Thoracic aorta (tissue), 2 donors: ENCODE data around the gene GLRA3. TPM values are rescaled to one million over a fixed set of nuclear protein-coding genes. Genes with fewer than 3 reads are reported as not detected.

ENCODE experiments used
- ATAC-seq: fragments of 150-250 bp; one replicate; pipeline ENCODE4 v1.8.0; 2017; ENCODE audit warnings: low read depth; ENCODE audit not compliant: insufficient number of reproducible peaks, low FRiP score
- DNase-seq: peaks from one replicate; pipeline ENCODE4 v3.0.0-alpha.2; 2020; ENCODE audit warnings: low spot score
- H3K27ac ChIP-seq, 2 donors: fragments of 200-600 bp; sonication (generic); 1 replicate in 1 of 2; 2 replicates in 1 of 2; pipeline ENCODE4 v1.5.1; 2016; ENCODE audit warnings: mild to moderate bottlenecking in 2 of 2, moderate library complexity in 2 of 2
- H3K27me3 ChIP-seq: fragments of 200-600 bp; sonication (generic); replicated peaks from 2 replicates; pipeline ENCODE4 v1.6.0; 2016; ENCODE audit warnings: mild to moderate bottlenecking; ENCODE audit not compliant: insufficient read depth
- H3K36me3 ChIP-seq: fragments of 200-600 bp; sonication (generic); one replicate; pipeline ENCODE4 v1.5.1; 2016
- H3K4me1 ChIP-seq, 2 donors: fragments of 200-600 bp; sonication (generic); 1 replicate in 1 of 2; 2 replicates in 1 of 2; pipeline versions ENCODE4 v1.5.1 to v1.6.0; 2016; ENCODE audit warnings: low read depth in 2 of 2, mild to moderate bottlenecking in 1 of 2; ENCODE audit not compliant: control insufficient read depth in 1 of 2
- H3K4me3 ChIP-seq: fragments of 200-600 bp; sonication (generic); 2 replicates; pipeline ENCODE4 v1.5.1; 2016; ENCODE audit warnings: mild to moderate bottlenecking
- H3K9me3 ChIP-seq: fragments of 200-600 bp; sonication (generic); 2 replicates; pipeline ENCODE4 v1.5.1; 2016
- total RNA-seq, 2 donors: library from RNA; depleted of rRNA; stranded (reverse); fragments of >200 nt; gene quantifications; one replicate each; pipeline versions ENCODE4 v1.1.0 to v1.2.3, GENCODE V29; 2016
- TF ChIP-seq, protein P1 (sequence below): fragments of 200-600 bp; sonication (generic); IDR thresholded peaks from one replicate; pipeline ENCODE4 v1.5.1; 2019; ENCODE audit warnings: antibody characterized with exemption

The GLRA3 gene
- total RNA-seq, 2 donors from 2014 or later, result not detected

DNA sequence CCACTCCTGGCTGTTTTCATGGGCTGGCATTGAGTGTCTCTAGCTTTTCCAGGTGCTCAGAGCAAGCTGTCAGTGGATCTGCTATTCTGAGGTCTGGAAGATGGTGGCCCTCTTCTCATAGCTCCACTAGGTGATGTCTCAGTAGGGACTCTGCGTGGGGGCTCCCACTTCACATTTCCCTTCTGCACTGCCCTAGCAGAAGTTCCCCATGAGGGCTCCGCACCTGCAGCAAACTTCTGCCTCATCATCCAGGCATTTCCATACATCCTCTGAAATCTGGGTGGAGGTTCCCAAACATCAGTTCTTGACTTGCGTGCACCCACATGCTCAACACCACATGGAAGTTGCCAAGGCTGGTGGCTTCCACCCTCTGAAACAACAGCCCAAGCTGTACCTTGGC lies 13.8 kb downstream of the GLRA3 start:
- no peaks in the 10 kb centered on the region for H3K4me1 ChIP-seq

DNA sequence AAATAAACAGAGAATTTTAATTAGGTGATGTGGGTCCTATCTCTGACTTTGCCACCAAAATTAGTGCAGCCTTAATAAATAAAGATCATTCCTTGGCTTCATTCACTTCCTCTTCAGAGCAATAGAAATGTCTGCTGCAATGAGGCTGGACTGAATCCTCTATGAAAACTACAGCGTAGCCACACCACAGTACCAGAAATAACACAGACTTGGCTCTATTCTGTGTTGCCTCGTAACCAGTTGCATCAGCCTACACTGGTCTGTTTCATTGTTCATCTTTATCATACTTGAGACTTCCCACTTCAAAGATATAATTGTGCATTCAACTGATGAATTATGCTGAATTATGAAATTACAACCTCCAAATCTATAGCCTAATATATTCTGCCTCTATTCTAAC lies 15.8 kb downstream of the GLRA3 start:
- no peak for DNase-seq
- Histone ChIP-seq H3K9me3 (no peaks in the 10 kb centered on the region), H3K4me1 (no peaks in the 10 kb centered on the region), H3K36me3 (no peaks in the 10 kb centered on the region), H3K27ac (no peak overlapping the region), H3K4me3 (no peak overlapping the region), H3K27me3 (no peaks in the 10 kb centered on the region)
- no peak for ATAC-seq
- TF ChIP-seq, protein P1, sequence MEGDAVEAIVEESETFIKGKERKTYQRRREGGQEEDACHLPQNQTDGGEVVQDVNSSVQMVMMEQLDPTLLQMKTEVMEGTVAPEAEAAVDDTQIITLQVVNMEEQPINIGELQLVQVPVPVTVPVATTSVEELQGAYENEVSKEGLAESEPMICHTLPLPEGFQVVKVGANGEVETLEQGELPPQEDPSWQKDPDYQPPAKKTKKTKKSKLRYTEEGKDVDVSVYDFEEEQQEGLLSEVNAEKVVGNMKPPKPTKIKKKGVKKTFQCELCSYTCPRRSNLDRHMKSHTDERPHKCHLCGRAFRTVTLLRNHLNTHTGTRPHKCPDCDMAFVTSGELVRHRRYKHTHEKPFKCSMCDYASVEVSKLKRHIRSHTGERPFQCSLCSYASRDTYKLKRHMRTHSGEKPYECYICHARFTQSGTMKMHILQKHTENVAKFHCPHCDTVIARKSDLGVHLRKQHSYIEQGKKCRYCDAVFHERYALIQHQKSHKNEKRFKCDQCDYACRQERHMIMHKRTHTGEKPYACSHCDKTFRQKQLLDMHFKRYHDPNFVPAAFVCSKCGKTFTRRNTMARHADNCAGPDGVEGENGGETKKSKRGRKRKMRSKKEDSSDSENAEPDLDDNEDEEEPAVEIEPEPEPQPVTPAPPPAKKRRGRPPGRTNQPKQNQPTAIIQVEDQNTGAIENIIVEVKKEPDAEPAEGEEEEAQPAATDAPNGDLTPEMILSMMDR, result no peak

More for the DNA sequence above, 13.8 kb downstream of the GLRA3 start:
- TF ChIP-seq, protein P1, result no peak
- Histone ChIP-seq H3K9me3 (no peaks in the 10 kb centered on the region), H3K4me3 (no peak overlapping the region), H3K36me3 (no peaks in the 10 kb centered on the region), H3K27me3 (no peaks in the 10 kb centered on the region), H3K27ac (no peak overlapping the region)
- ATAC-seq, result no peak
- DNase-seq, result no peak

DNA sequence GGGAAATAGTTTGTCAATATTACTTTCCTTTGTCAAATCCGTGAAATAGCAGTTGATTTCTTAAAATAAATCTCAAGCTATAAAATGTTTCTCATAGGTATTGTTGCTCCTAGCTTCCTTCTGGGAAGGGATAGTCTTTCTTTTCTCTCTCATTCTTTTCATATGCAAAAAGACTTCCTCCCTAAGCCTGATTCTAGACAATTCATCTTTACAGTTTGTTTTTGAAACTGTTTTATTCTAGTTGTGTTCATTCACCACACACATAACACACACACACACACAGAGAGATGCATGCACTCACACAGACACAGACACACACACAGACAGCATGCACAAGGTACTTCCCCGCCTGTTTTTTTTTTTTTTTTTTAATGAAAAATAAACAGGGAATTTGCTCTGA lies 18.2 kb downstream of the GLRA3 start:
- DNase-seq, result no peak
- TF ChIP-seq, protein P1, result no peak
- Histone ChIP-seq H3K4me3 (no peak overlapping the region), H3K27me3 (no peaks in the 10 kb centered on the region), H3K27ac (no peak overlapping the region), H3K9me3 (no peaks in the 10 kb centered on the region), H3K36me3 (no peaks in the 10 kb centered on the region), H3K4me1 (no peaks in the 10 kb centered on the region)
- no peak for ATAC-seq

DNA sequence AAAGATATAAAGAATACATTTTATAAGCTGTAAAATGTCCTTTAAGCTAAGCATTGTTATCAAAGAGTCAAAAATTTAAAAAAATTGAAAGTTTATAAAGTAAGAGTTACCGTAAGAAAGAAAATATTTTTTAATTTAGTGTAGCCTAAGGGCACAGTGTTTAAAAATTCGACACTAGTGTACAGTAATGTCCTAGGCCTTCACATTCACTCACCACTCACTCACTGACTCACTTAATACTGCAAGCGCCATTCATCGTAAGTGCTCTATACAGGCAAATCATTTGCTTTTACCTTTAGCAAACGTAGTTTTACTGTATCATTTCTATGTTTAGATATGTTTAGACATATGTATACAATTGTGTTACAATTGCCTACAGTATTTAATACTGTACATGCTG lies 20.2 kb downstream of the GLRA3 start:
- no peaks in the 10 kb centered on the region for H3K4me1 ChIP-seq
- H3K9me3 ChIP-seq, result no peaks in the 10 kb centered on the region
- ATAC-seq (no peak), DNase-seq (no peak)
- H3K36me3 ChIP-seq, result no peaks in the 10 kb centered on the region
- no peak overlapping the region for H3K27ac ChIP-seq
- no peaks in the 10 kb centered on the region for H3K27me3 ChIP-seq
- TF ChIP-seq, protein P1, result no peak
- H3K4me3 ChIP-seq, result no peak overlapping the region

DNA sequence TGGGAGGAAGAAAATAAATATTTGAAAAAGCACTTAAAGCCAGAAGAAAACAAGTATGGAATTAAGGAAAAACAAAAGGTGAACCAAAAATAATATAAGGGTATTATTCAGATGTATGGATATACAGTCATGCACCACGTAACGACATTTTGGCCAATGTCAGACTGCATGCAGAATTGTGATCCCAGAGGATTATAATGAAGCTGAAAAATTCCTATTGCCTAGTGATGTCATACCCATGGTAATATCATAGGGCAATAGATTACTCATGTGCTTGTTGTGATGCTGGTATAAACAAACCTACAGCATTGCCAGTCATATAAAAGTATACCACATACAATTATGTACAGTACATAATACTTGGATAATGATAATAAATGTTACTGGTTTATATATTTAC lies 20.9 kb downstream of the GLRA3 start:
- H3K4me3 ChIP-seq, result no peak overlapping the region
- H3K4me1 ChIP-seq, result no peaks in the 10 kb centered on the region
- no peak overlapping the region for H3K27ac ChIP-seq
- no peaks in the 10 kb centered on the region for H3K27me3 ChIP-seq
- H3K36me3 ChIP-seq, result no peaks in the 10 kb centered on the region
- TF ChIP-seq, protein P1, result no peak
- H3K9me3 ChIP-seq, result no peaks in the 10 kb centered on the region
- DNase-seq (no peak), ATAC-seq (no peak)
